ENCODE measurements around the gene LARP6. TPM values are rescaled to one million over a fixed set of nuclear protein-coding genes. Genes with fewer than 3 reads are reported as not detected.
A peak's percentile ranks its signal among the peaks of the same experiment; 100 is the strongest.

LARP6 gene
- total RNA-seq, 1 experiment from 2014 or later = 31.2 TPM

DNA sequence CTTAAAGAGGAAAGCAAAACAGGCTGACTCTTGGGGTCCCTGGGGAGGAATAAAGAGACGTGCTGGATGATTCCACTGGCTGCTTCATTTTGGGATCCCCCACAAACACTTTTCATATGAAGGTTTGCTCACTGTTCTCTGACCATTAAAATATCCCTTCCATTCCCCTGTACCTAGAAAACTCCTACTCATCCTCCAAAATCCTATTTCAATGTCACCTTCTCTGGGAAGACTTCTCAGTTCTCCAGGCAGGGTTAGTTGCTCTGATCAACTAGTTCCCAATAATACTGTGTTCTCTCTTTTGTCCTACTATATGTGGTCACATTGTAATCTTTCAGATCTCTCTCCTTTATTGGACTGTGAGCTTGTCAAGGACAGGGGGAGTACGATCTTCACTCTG lies 19.0 kb downstream of the LARP6 start:
- ChIA-PET CTCF (no interaction called here), POLR2A (ENCODE audit: unreplicated experiment) (no interaction called here)
- Histone ChIP-seq H3K36me3 (ENCODE audit: low read depth) (0 out of 2 replicates have a peak, but pooled peaks cover 4% of the 10 kb centered on the region), H3K9me3 (ENCODE audit: insufficient read depth, low read depth) (no peaks in the 10 kb centered on the region), H3K9me2 (ENCODE audit: insufficient read depth) (no peaks in the 10 kb centered on the region), H3K4me1 (replicated peaks; ENCODE audit: insufficient read depth) (peaks cover 24% of the 10 kb centered on the region), H4K20me1 (ENCODE audit: insufficient read depth) (no peaks in the 10 kb centered on the region), H2AFZ (no peak overlapping the region), H3K27ac (peak overlapping the region; percentile 96), H3K4me2 (no peak overlapping the region), H3F3A (ENCODE audit: insufficient read depth, low read depth) (peaks cover 24% of the 10 kb centered on the region; the same call in 1 of the 2 replicates), H3K4me3 (no peak overlapping the region), H3K79me2 (ENCODE audit: low read depth) (no peaks in the 10 kb centered on the region), H3K27me3 (ENCODE audit: insufficient read depth, low read depth) (no peaks in the 10 kb centered on the region)
- intact Hi-C loops (cut with micrococcal nuclease; ENCODE audit: unreplicated experiment) = loop anchor here (1.0 kb wide), 1 partner anchor 9 kb away; no protein-coding TSS in a partner anchor
- no peak for DNase-seq
- no TSS peak for BruUV-seq (replicated peaks)
- no peak for TF ChIP-seq EZH2 (IDR thresholded peaks at IDR 0.05; ENCODE audit: low read depth)
- TF ChIP-seq, protein P1, sequence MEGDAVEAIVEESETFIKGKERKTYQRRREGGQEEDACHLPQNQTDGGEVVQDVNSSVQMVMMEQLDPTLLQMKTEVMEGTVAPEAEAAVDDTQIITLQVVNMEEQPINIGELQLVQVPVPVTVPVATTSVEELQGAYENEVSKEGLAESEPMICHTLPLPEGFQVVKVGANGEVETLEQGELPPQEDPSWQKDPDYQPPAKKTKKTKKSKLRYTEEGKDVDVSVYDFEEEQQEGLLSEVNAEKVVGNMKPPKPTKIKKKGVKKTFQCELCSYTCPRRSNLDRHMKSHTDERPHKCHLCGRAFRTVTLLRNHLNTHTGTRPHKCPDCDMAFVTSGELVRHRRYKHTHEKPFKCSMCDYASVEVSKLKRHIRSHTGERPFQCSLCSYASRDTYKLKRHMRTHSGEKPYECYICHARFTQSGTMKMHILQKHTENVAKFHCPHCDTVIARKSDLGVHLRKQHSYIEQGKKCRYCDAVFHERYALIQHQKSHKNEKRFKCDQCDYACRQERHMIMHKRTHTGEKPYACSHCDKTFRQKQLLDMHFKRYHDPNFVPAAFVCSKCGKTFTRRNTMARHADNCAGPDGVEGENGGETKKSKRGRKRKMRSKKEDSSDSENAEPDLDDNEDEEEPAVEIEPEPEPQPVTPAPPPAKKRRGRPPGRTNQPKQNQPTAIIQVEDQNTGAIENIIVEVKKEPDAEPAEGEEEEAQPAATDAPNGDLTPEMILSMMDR (conservative IDR thresholded peaks at IDR 0.05) = no peak

DNA sequence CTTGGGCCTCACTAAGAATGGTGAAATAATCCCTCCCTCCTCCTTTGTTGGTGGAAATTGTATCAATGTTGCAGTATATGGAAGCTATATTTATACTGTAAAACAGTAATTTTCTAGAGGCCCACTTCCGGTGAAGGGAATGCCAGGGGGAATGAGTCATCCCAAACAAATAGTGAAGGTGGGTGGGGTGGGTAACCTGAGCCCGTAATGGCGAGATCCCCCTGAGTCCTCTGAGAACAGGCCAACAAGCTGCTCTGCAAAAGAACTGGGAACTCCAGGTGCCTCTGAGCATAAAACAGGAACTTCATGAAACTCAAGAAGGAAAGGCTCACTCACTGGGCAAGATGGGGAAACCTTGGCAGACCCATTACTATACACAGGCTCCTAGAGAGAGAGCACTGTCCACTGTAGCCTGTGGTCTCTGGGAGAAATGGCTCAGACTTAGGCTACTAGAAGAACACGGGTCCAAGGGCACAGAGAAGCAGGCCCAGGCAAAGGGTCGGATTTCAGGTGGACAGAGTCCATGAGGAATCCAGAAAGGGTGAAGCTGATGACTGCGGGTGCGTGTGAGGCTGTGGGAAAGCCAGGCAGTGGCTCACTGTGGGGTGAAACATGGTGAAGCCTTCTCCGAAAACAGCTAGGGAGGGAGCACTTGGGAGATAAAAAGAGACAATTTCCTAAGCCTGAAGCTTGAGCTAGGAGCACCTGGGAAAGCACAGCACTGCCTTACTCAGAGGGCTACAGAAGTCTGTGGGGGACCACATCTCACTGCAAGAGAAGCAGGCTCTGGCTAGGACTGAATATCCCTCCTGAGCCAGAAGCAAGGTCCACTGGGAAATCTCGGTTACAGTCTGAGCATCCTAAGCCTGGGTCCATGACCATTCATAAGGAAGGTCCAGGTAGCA lies 19.8 kb downstream of the LARP6 start:
- Histone ChIP-seq H2AFZ (peak overlapping the region; percentile 73; the same call in 1 of the 2 replicates), H3K4me3 (no peak overlapping the region), H3K79me2 (ENCODE audit: low read depth) (no peaks in the 10 kb centered on the region), H3K9me2 (ENCODE audit: insufficient read depth) (no peaks in the 10 kb centered on the region), H3K4me2 (peak overlapping the region; percentile 77), H3K9me3 (ENCODE audit: insufficient read depth, low read depth) (no peaks in the 10 kb centered on the region), H3K27ac (peak overlapping the region; percentile 96), H3K27me3 (ENCODE audit: insufficient read depth, low read depth) (no peaks in the 10 kb centered on the region), H3K36me3 (ENCODE audit: low read depth) (0 out of 2 replicates have a peak, but pooled peaks cover 4% of the 10 kb centered on the region), H4K20me1 (ENCODE audit: insufficient read depth) (no peaks in the 10 kb centered on the region), H3F3A (ENCODE audit: insufficient read depth, low read depth) (peaks cover 24% of the 10 kb centered on the region; the same call in 1 of the 2 replicates), H3K4me1 (replicated peaks; ENCODE audit: insufficient read depth) (peaks cover 24% of the 10 kb centered on the region)
- ChIA-PET CTCF (interaction anchor here (0.9 to 1.5 kb wide), 3 partner anchors 10 to 41 kb away, joined by 3 to 5 read pairs (median 3); no protein-coding TSS in a partner anchor), POLR2A (ENCODE audit: unreplicated experiment) (interaction anchor here (0.6 to 0.7 kb wide), 4 partner anchors 19 to 1891 kb away, joined by 4 to 10 read pairs (median 5); no protein-coding TSS in a partner anchor)
- BruUV-seq (replicated peaks) = TSS peak; percentile 50
- intact Hi-C loops (cut with micrococcal nuclease; ENCODE audit: unreplicated experiment) = loop anchor here (1.0 kb wide), 1 partner anchor 8 kb away; no protein-coding TSS in a partner anchor
- DNase-seq = peak; percentile 75 to 81
- TF ChIP-seq, protein P1 (conservative IDR thresholded peaks at IDR 0.05) = no peak
- no peak for TF ChIP-seq EZH2 (IDR thresholded peaks at IDR 0.05; ENCODE audit: low read depth)

DNA sequence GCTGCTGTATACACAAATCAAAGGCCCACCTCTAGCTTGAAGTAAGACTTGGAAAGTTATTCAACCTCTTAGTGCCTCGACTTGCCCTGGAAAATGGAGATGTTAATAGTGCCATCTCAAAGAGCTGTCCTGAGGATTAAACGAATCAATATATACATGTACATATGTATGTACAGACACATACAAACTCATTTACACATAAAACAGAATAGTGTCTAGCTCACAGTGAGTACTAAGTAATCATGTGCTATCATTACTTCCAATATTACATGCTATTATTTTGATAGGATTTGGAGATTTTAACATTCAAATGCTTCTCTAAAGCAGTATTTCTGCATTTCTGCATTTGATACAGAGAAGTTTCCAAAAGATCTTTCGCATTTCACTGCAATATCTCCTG lies 20.5 kb downstream of the LARP6 start:
- Histone ChIP-seq H3K36me3 (ENCODE audit: low read depth) (0 out of 2 replicates have a peak, but pooled peaks cover 4% of the 10 kb centered on the region), H3K79me2 (ENCODE audit: low read depth) (no peaks in the 10 kb centered on the region), H3K9me3 (ENCODE audit: insufficient read depth, low read depth) (no peaks in the 10 kb centered on the region), H4K20me1 (ENCODE audit: insufficient read depth) (no peaks in the 10 kb centered on the region), H2AFZ (no peak overlapping the region), H3K27me3 (ENCODE audit: insufficient read depth, low read depth) (no peaks in the 10 kb centered on the region), H3K9me2 (ENCODE audit: insufficient read depth) (no peaks in the 10 kb centered on the region), H3K27ac (peak overlapping the region; percentile 96), H3K4me2 (peak overlapping the region; percentile 77), H3K4me3 (no peak overlapping the region), H3F3A (ENCODE audit: insufficient read depth, low read depth) (peaks cover 24% of the 10 kb centered on the region; the same call in 1 of the 2 replicates), H3K4me1 (replicated peaks; ENCODE audit: insufficient read depth) (peaks cover 24% of the 10 kb centered on the region)
- TSS peak; percentile 21 for BruUV-seq (replicated peaks)
- intact Hi-C loops (cut with micrococcal nuclease; ENCODE audit: unreplicated experiment) = no loop called here
- TF ChIP-seq EZH2 (IDR thresholded peaks at IDR 0.05; ENCODE audit: low read depth) = no peak
- TF ChIP-seq, protein P1 (conservative IDR thresholded peaks at IDR 0.05) = no peak
- ChIA-PET POLR2A (ENCODE audit: unreplicated experiment) (interaction anchor here (0.6 to 0.7 kb wide), 3 partner anchors 119 to 1891 kb away, joined by 5 to 10 read pairs (median 5); no protein-coding TSS in a partner anchor), CTCF (interaction anchor here (0.6 to 1.5 kb wide), 3 partner anchors 9 to 41 kb away, joined by 3 to 21 read pairs (median 5); no protein-coding TSS in a partner anchor)
- DNase-seq = no peak

All from PC-9 (cell line).